ENCODE measurements around the gene CLDND2.

- no peak for TF ChIP-seq CTCF (conservative IDR thresholded peaks at IDR 0.05)
- TF ChIP-seq ZFX (IDR thresholded peaks at IDR 0.05): no peak
Measured at GRCh38 chr19:51325161-51325976, 43.4 kb downstream of the CLDND2 start.

Measured in C4-2B (cell line).